Mesenchymal stem cell (in vitro differentiated cells and primary cell): Measurements from ENCODE around the gene WDTC1.

Experiments used
- DNase-seq: peaks from one replicate; pipeline ENCODE4 v3.0.0-alpha.2; 2013
- H2AFZ ChIP-seq: one replicate; pipeline ENCODE4 v1.6.1; 2013; ENCODE audit warnings: low read depth, mild to moderate bottlenecking, control low read depth, inconsistent platforms, low read length, moderate library complexity
- H2AK5ac ChIP-seq: 2 replicates; pipeline ENCODE4 v1.6.1; 2013; ENCODE audit warnings: low read length, moderate library complexity, mild to moderate bottlenecking, inconsistent platforms; ENCODE audit not compliant: severe bottlenecking
- H2BK120ac ChIP-seq: one replicate; pipeline ENCODE4 v1.6.1; 2013; ENCODE audit warnings: low read depth, mild to moderate bottlenecking, inconsistent platforms, low read length, moderate library complexity
- H2BK12ac ChIP-seq, 2 experiments: one replicate each; pipeline ENCODE4 v1.6.1; 2013; ENCODE audit warnings: inconsistent platforms in 2 of 2, low read length in 2 of 2, mild to moderate bottlenecking in 2 of 2, moderate library complexity in 2 of 2, control low read depth in 1 of 2
- H2BK15ac ChIP-seq: one replicate; pipeline ENCODE4 v1.6.1; 2013; ENCODE audit warnings: mild to moderate bottlenecking, low read depth, inconsistent platforms; ENCODE audit not compliant: poor library complexity, severe bottlenecking
- H2BK5ac ChIP-seq: 2 replicates; pipeline ENCODE4 v1.6.1; 2013; ENCODE audit warnings: low read depth, mild to moderate bottlenecking, low read length, control low read depth, inconsistent platforms; ENCODE audit not compliant: poor library complexity, severe bottlenecking
- H3K14ac ChIP-seq, 2 experiments: one replicate each; pipeline ENCODE4 v1.6.1; 2013; ENCODE audit warnings: inconsistent platforms in 2 of 2, low read length in 2 of 2, control low read depth in 1 of 2, mild to moderate bottlenecking in 1 of 2, moderate library complexity in 1 of 2
- H3K18ac ChIP-seq, 2 experiments: one replicate each; pipeline ENCODE4 v1.6.1; 2013; ENCODE audit warnings: inconsistent platforms in 2 of 2, low read length in 2 of 2, control low read depth in 1 of 2, low read depth in 1 of 2, mild to moderate bottlenecking in 1 of 2
- H3K23ac ChIP-seq, 2 experiments: one replicate each; pipeline ENCODE4 v1.6.1; 2013; ENCODE audit warnings: inconsistent platforms in 2 of 2, low read length in 2 of 2, mild to moderate bottlenecking in 2 of 2, moderate library complexity in 2 of 2, control low read depth in 1 of 2
- H3K27ac ChIP-seq: 2 replicates; pipeline ENCODE4 v1.5.1; 2013; ENCODE audit warnings: mild to moderate bottlenecking, moderate library complexity, low read length, control low read depth, inconsistent platforms; ENCODE audit not compliant: poor library complexity, severe bottlenecking
- H3K27me3 ChIP-seq, 2 experiments: 2 replicates each; pipeline versions ENCODE4 v1.6.1 to v1.7.0; 2013; ENCODE audit warnings: low read length in 2 of 2, mild to moderate bottlenecking in 2 of 2, moderate library complexity in 2 of 2, control low read depth in 1 of 2, inconsistent platforms in 1 of 2; ENCODE audit not compliant: control insufficient read depth in 1 of 2, insufficient read depth in 1 of 2
- H3K36me3 ChIP-seq, 2 experiments: 2 replicates each; pipeline versions ENCODE4 v1.6.1 to v1.7.0; 2013; ENCODE audit warnings: low read length in 2 of 2, control low read depth in 1 of 2, inconsistent platforms in 1 of 2, low read depth in 1 of 2, mild to moderate bottlenecking in 1 of 2; ENCODE audit not compliant: insufficient read depth in 2 of 2, control insufficient read depth in 1 of 2
- H3K4ac ChIP-seq, 2 experiments: one replicate each; pipeline ENCODE4 v1.6.1; 2013; ENCODE audit warnings: inconsistent platforms in 2 of 2, low read length in 2 of 2, mild to moderate bottlenecking in 2 of 2, moderate library complexity in 2 of 2, control low read depth in 1 of 2, low read depth in 1 of 2
- H3K4me1 ChIP-seq: 2 replicates; pipeline ENCODE4 v1.6.1; 2013; ENCODE audit warnings: low read depth, low read length, control low read depth; ENCODE audit not compliant: control insufficient read depth, insufficient read depth
- H3K4me2 ChIP-seq: 2 replicates; pipeline ENCODE4 v1.6.1; 2013; ENCODE audit warnings: low read length, mild to moderate bottlenecking, inconsistent platforms; ENCODE audit not compliant: poor library complexity, severe bottlenecking
- H3K4me3 ChIP-seq, 2 experiments: 2 replicates each; pipeline versions ENCODE4 v1.5.1 to v1.7.0; 2013; ENCODE audit warnings: low read length in 2 of 2, mild to moderate bottlenecking in 2 of 2, control low read depth in 1 of 2, low read depth in 1 of 2; ENCODE audit not compliant: insufficient read depth in 1 of 2
- H3K79me1 ChIP-seq: replicated peaks from 2 replicates; pipeline ENCODE4 v1.6.1; 2013; ENCODE audit warnings: mild to moderate bottlenecking, control low read depth, low read length, inconsistent platforms; ENCODE audit not compliant: poor library complexity, severe bottlenecking
- H3K9ac ChIP-seq: 2 replicates; pipeline ENCODE4 v1.7.0; 2013; ENCODE audit warnings: mild to moderate bottlenecking, low read length, moderate library complexity
- H3K9me3 ChIP-seq: 2 replicates; pipeline ENCODE4 v1.7.0; 2013; ENCODE audit warnings: mild to moderate bottlenecking, low read length; ENCODE audit not compliant: control insufficient read depth
- H4K8ac ChIP-seq: one replicate; pipeline ENCODE4 v1.6.1; 2013; ENCODE audit warnings: inconsistent platforms, mild to moderate bottlenecking, low read length, moderate library complexity
- H4K91ac ChIP-seq: one replicate; pipeline ENCODE4 v1.6.1; 2013; ENCODE audit warnings: mild to moderate bottlenecking, low read length, inconsistent platforms
- WGBS: methylation state at CpG from one replicate; pipeline ENCODE4 v1.1.7; 2013; ENCODE audit warnings: mixed read lengths; 5-methylcytosine and 5-hydroxymethylcytosine counted together

The WDTC1 gene

GRCh38 chr1:27343639-27344025 is 109.2 kb downstream of the WDTC1 start:
- H2BK5ac ChIP-seq, result no peak overlapping the region
- no peak overlapping the region for H4K91ac ChIP-seq
- WGBS, result 96% methylated on average over 5 of the region's 5 CpGs
- H3K4me2 ChIP-seq, result no peak overlapping the region
- peak overlapping the region; percentile 48 for H4K8ac ChIP-seq
- H3K27me3 ChIP-seq, result peaks cover 0 to 7% of the 10 kb centered on the region in 2 experiments
- H3K18ac ChIP-seq, result no peak overlapping the region
- H3K36me3 ChIP-seq, result peaks cover 0 to 8% of the 10 kb centered on the region in 2 experiments
- peaks cover 37% of the 10 kb centered on the region for H3K4me1 ChIP-seq
- DNase-seq, result no peak
- no peak overlapping the region for H2AFZ ChIP-seq
- no peak overlapping the region for H2BK120ac ChIP-seq
- no peak overlapping the region for H3K27ac ChIP-seq
- no peaks in the 10 kb centered on the region for H3K9me3 ChIP-seq
- no peak overlapping the region for H3K4me3 ChIP-seq
- no peaks in the 10 kb centered on the region for H3K79me1 ChIP-seq
- no peak overlapping the region for H2AK5ac ChIP-seq
- H3K23ac ChIP-seq, result no peak overlapping the region
- no peak overlapping the region for H2BK12ac ChIP-seq
- H2BK15ac ChIP-seq, result no peak overlapping the region
- no peak overlapping the region for H3K9ac ChIP-seq
- H3K14ac ChIP-seq, result no peak overlapping the region
- H3K4ac ChIP-seq, result no peak overlapping the region

DNA sequence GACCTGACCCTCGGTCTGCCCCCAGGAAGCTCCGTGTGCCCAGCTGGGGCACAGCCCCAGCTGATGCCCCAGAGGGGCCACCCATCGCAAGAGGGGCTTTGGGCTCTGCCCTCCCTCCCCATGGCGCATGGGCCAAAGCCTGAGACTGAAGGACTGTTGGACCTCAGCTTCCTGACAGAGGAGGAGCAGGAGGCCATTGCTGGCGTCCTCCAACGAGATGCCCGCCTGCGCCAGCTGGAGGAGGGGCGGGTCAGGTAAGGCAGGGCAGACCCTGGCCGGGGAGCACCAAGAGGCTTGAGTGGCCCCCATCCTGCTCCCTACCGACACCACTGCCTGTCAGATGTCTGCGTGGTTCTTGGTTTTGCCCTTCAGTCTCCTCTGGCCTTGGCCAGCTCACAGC is 110.8 kb downstream of the WDTC1 start:
- H2AFZ ChIP-seq, result no peak overlapping the region
- peaks cover 0 to 4% of the 10 kb centered on the region in 2 experiments for H3K36me3 ChIP-seq
- peaks cover 0 to 19% of the 10 kb centered on the region in 2 experiments for H3K27me3 ChIP-seq
- no peak overlapping the region for H2BK120ac ChIP-seq
- H3K14ac ChIP-seq, result no peak overlapping the region
- no peak overlapping the region for H3K9ac ChIP-seq
- H3K4me3 ChIP-seq, result no peak overlapping the region
- peak overlapping the region; percentile 14 for H4K8ac ChIP-seq
- H2BK5ac ChIP-seq, result no peak overlapping the region
- no peak overlapping the region for H2AK5ac ChIP-seq
- H2BK15ac ChIP-seq, result no peak overlapping the region
- H3K9me3 ChIP-seq, result no peaks in the 10 kb centered on the region
- WGBS, result 91% methylated on average over 12 of the region's 12 CpGs
- H2BK12ac ChIP-seq, result no peak overlapping the region
- no peak overlapping the region for H3K27ac ChIP-seq
- H3K23ac ChIP-seq, result no peak overlapping the region
- H3K79me1 ChIP-seq, result no peaks in the 10 kb centered on the region
- no peak for DNase-seq
- H4K91ac ChIP-seq, result no peak overlapping the region
- peaks cover 43% of the 10 kb centered on the region for H3K4me1 ChIP-seq
- no peak overlapping the region for H3K18ac ChIP-seq
- no peak overlapping the region for H3K4me2 ChIP-seq
- no peak overlapping the region for H3K4ac ChIP-seq

DNA sequence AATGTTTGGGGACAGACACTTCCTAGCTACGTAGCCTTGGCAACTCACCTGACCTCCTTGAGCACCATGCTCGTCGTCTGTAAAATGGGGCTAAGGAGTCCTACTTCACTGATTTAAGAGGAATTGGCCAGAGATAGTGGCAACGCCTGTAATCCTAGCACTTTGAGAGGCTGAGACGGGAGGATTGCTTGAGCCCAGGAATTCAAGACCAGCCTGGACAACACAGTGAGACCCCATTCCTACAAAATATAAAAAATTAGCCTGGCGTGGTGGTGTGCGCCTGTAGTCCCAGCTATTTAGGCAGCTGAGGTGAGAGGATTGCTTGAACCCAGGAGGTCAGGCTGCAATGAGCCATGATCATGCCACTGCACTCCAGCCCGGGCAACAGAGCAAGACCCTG is 111.9 kb downstream of the WDTC1 start:
- Histone ChIP-seq H3K27me3 (peaks cover 0 to 30% of the 10 kb centered on the region in 2 experiments), H2AFZ (no peak overlapping the region), H3K9ac (no peak overlapping the region), H3K23ac (no peak overlapping the region), H3K4me2 (no peak overlapping the region), H2BK12ac (no peak overlapping the region), H3K4me3 (no peak overlapping the region), H2BK15ac (no peak overlapping the region), H3K4me1 (peaks cover 45% of the 10 kb centered on the region), H3K14ac (no peak overlapping the region), H3K4ac (no peak overlapping the region), H3K27ac (no peak overlapping the region), H2AK5ac (no peak overlapping the region), H3K36me3 (peaks cover 0 to 4% of the 10 kb centered on the region in 2 experiments), H2BK5ac (no peak overlapping the region), H2BK120ac (no peak overlapping the region), H4K91ac (no peak overlapping the region), H3K79me1 (no peaks in the 10 kb centered on the region), H3K18ac (no peak overlapping the region), H4K8ac (no peak overlapping the region), H3K9me3 (no peaks in the 10 kb centered on the region)
- 97% methylated on average over 7 of the region's 8 CpGs for WGBS
- DNase-seq, result no peak

DNA sequence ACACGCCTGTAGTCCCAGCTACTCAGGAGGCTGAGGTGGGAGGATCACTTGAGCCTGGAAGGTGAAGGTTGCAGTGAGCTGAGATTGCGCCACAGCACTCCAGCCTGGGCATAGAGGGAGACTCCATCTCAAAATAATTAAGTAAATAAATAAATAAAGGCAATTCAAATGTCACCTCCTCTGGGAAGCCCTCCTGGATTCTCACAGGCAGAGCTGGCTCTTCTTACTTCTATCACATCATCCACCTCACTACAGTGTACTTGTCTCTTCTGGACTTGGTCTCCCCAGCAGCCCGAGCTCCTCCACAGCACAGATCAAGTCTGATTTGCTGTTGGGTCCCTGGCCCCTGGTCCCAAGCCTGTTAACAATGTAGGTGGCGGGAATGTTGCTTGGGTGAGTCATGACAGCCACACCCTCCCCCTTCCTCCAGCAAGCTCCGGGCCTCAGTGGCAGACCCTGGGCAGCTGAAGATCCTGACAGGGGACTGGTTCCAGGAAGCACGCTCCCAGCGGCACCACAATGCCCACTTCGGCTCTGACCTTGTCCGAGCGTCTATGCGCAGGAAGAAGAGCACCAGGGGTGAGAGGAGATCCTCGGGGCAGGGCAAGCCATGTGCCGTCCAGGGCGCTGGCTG is 112.7 kb downstream of the WDTC1 start:
- no peak overlapping the region for H3K14ac ChIP-seq
- H2BK15ac ChIP-seq, result no peak overlapping the region
- H3K27me3 ChIP-seq, result peaks cover 0 to 31% of the 10 kb centered on the region in 2 experiments
- no peak overlapping the region for H2BK120ac ChIP-seq
- H4K8ac ChIP-seq, result no peak overlapping the region
- H3K4me1 ChIP-seq, result peaks cover 39% of the 10 kb centered on the region
- H2AFZ ChIP-seq, result no peak overlapping the region
- no peak overlapping the region for H3K9ac ChIP-seq
- no peak overlapping the region for H3K18ac ChIP-seq
- H2BK12ac ChIP-seq, result peak overlapping the region in 1 of 2 experiments; percentile 68
- no peak overlapping the region for H2BK5ac ChIP-seq
- H4K91ac ChIP-seq, result no peak overlapping the region
- H3K23ac ChIP-seq, result no peak overlapping the region
- H2AK5ac ChIP-seq, result peak overlapping the region; percentile 26
- H3K4me3 ChIP-seq, result no peak overlapping the region
- WGBS, result 77% methylated on average over 12 of the region's 14 CpGs
- H3K79me1 ChIP-seq, result no peaks in the 10 kb centered on the region
- peaks cover 0 to 4% of the 10 kb centered on the region in 2 experiments for H3K36me3 ChIP-seq
- H3K4ac ChIP-seq, result no peak overlapping the region
- H3K4me2 ChIP-seq, result no peak overlapping the region
- DNase-seq, result no peak
- H3K9me3 ChIP-seq, result no peaks in the 10 kb centered on the region
- no peak overlapping the region for H3K27ac ChIP-seq
